Breast epithelium (tissue), 3 donors: Measurements from ENCODE around the gene PLCXD3.
"Not testable (repeated sequence)": the region's sequence is repeated elsewhere in the genome, so short reads cannot be mapped to it uniquely, and the experiment has no call there.

Source experiments
- POLR2AphosphoS5 ChIP-seq, 3 donors: sonication (generic); formaldehyde crosslinking; IDR thresholded peaks; one replicate each; pipeline ENCODE4 v1.6.1; 2017; ENCODE audit warnings: antibody characterized with exemption in 3 of 3
- TF ChIP-seq, protein P1 (sequence below), 3 donors: fragments of 450-650 bp; IDR thresholded peaks; one replicate each; pipeline ENCODE4 v1.5.1; 2016 to 2017; ENCODE audit warnings: antibody characterized with exemption in 3 of 3, mild to moderate bottlenecking in 3 of 3, moderate library complexity in 3 of 3

- TF ChIP-seq POLR2AphosphoS5 (IDR thresholded peaks at IDR 0.05): not testable (repeated sequence)
- TF ChIP-seq, protein P1, sequence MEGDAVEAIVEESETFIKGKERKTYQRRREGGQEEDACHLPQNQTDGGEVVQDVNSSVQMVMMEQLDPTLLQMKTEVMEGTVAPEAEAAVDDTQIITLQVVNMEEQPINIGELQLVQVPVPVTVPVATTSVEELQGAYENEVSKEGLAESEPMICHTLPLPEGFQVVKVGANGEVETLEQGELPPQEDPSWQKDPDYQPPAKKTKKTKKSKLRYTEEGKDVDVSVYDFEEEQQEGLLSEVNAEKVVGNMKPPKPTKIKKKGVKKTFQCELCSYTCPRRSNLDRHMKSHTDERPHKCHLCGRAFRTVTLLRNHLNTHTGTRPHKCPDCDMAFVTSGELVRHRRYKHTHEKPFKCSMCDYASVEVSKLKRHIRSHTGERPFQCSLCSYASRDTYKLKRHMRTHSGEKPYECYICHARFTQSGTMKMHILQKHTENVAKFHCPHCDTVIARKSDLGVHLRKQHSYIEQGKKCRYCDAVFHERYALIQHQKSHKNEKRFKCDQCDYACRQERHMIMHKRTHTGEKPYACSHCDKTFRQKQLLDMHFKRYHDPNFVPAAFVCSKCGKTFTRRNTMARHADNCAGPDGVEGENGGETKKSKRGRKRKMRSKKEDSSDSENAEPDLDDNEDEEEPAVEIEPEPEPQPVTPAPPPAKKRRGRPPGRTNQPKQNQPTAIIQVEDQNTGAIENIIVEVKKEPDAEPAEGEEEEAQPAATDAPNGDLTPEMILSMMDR (IDR thresholded peaks at IDR 0.05): not testable (repeated sequence)
Measured at GRCh38 chr5:41322826-41323225, 187.6 kb downstream of the PLCXD3 start.
